Mesodermal cell (in vitro differentiated cells): Measurements from ENCODE around the gene GJC3. TPM values are rescaled to one million over a fixed set of nuclear protein-coding genes. Genes with fewer than 3 reads are reported as not detected.
"Not testable (repeated sequence)": the region's sequence is repeated elsewhere in the genome, so short reads cannot be mapped to it uniquely, and the experiment has no call there.

Source experiments
- H3K27ac ChIP-seq: 2 replicates; pipeline ENCODE4 v1.7.0; 2013; ENCODE audit warnings: mild to moderate bottlenecking, low read depth, low read length, moderate library complexity; ENCODE audit not compliant: severe bottlenecking
- H3K36me3 ChIP-seq: 2 replicates; pipeline ENCODE4 v1.7.1; 2013; ENCODE audit warnings: mild to moderate bottlenecking, low read length, moderate library complexity; ENCODE audit not compliant: control insufficient read depth, insufficient read depth
- H3K4me1 ChIP-seq: one replicate; pipeline ENCODE4 v1.7.1; 2013; ENCODE audit warnings: mild to moderate bottlenecking, low read length; ENCODE audit not compliant: insufficient read depth, control insufficient read depth, poor library complexity, severe bottlenecking
- H3K4me3 ChIP-seq: 2 replicates; pipeline ENCODE4 v1.7.0; 2013; ENCODE audit warnings: low read length, control low read depth, mild to moderate bottlenecking; ENCODE audit not compliant: insufficient read depth, poor library complexity, severe bottlenecking; ENCODE audit errors: extremely low read depth
- H3K9me3 ChIP-seq: 2 replicates; pipeline ENCODE4 v1.7.1; 2013; ENCODE audit warnings: mild to moderate bottlenecking, low read length, moderate library complexity; ENCODE audit not compliant: control insufficient read depth
- WGBS, 2 experiments: methylation state at CpG; one replicate each; pipeline ENCODE4 v1.1.5; 2013; ENCODE audit warnings: missing lambda C conversion rate in 2 of 2; ENCODE audit not compliant: insufficient coverage in 2 of 2; 5-methylcytosine and 5-hydroxymethylcytosine counted together
- polyA plus RNA-seq, 2 experiments: library from polyadenylated mRNA; stranded (reverse); fragments of 50-300 nt; gene quantifications; one replicate each; pipeline ENCODE4 v1.2.3, GENCODE V29; 2013

GJC3 gene, protein sequence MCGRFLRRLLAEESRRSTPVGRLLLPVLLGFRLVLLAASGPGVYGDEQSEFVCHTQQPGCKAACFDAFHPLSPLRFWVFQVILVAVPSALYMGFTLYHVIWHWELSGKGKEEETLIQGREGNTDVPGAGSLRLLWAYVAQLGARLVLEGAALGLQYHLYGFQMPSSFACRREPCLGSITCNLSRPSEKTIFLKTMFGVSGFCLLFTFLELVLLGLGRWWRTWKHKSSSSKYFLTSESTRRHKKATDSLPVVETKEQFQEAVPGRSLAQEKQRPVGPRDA
- polyA plus RNA-seq (2013, experiment 1 of 2) = not detected
- 0.46 TPM for polyA plus RNA-seq (2013, experiment 2 of 2)

DNA sequence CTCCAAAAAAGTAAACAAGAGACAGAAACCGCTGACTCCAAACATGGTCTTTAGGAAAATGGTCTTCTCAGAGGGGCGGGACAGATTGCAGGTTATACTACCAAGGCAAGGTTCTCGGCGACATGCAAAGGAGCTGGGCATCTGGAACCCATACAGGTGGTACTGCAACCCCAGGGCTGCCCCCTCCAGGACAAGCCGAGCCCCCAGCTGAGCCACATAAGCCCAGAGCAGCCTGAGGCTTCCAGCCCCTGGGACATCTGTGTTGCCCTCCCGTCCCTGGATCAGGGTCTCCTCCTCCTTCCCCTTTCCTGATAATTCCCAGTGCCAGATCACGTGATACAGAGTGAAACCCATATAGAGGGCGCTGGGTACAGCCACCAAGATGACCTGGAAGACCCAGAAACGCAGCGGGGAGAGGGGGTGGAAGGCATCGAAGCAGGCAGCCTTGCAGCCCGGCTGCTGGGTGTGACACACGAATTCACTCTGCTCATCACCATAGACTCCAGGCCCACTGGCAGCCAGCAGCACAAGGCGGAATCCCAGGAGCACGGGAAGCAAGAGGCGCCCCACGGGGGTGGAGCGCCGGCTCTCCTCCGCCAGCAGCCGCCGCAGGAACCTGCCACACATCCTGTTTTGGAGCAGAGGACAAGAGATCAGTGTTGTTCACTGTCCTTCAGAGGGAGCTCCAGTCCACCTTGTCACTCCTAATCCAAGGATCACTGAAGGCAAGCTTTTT, at the start of gene GJC3:
Gene GJC3, minus strand, starts transcription at position 627 of the 736 bp plus-strand sequence. Its CDS starts 0 bp downstream, at position 627.
- peak within 1 kb of the TSS; percentile 16 for H3K4me3 ChIP-seq
- 24 to 29% methylated on average over 14 to 17 of the region's 22 CpGs for WGBS, 2 experiments
- H3K9me3 ChIP-seq = no peaks in the 10 kb centered on the region
- no peak within 1 kb of the TSS for H3K27ac ChIP-seq
- H3K36me3 ChIP-seq = no peaks in the 10 kb centered on the region
- H3K4me1 ChIP-seq = no peaks in the 10 kb centered on the region

DNA sequence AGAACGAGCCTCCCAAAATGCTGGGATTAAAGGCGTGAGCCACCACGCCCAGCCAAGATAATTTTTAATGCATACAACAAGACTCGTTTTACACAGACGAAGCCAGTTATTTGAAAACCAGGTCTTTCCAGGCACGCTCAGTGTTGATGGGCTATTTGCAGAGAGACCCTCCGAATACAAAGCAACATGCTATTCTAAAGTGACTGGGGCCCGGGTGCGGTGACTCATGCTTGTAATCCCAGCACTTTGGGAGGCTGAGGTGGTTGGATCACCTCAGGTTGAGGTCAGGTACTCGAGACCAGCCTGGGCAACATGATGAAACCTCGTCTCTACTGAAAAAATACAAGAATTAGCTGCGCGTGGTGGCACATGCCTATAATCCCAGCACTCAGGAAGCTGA, 47.2 kb upstream of the GJC3 start:
- 81 to 84% methylated on average over 11 to 13 of the region's 13 CpGs for WGBS, 2 experiments
- Histone ChIP-seq H3K27ac (no peak overlapping the region), H3K4me3 (no peak overlapping the region), H3K9me3 (no peaks in the 10 kb centered on the region), H3K36me3 (no peaks in the 10 kb centered on the region), H3K4me1 (no peaks in the 10 kb centered on the region)

DNA sequence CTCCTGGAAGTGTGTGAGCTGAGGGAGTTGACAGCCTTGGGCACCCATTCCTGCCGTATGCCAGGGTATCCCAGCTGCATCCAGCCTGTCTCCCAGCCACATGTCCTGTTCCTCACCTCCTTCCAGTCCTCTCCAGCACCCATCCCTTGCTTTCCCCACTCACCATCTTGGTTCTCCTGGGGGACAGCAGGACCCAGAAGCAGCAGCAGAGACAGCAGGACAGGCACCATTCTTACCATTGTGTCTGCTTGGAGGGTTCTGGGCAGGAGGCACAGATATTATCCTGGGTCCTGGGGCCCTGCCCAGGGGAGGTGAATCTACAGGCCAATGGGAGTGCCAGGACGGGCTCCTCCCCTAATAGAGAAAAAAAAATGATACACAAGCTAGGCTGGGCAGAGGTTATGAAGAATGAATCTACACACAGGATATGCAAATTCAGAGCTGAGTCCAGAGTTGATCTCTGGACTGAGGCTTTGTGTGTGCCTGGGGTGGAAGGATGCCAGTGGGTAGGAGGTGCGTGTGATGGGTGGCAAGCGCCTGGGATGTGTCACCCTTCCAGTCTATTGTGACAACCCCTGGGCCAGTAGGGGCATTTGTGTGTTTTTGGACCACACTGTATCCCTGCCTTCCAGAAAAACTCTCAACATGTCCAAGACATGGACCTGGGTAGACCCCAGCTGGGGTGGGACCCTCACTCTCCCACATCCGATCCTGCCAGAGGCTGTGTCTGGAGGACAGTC, 46.5 kb upstream of the GJC3 start, which contains the start of gene AZGP1:
Gene AZGP1, minus strand, starts transcription at position 250 of the 740 bp plus-strand sequence. Its CDS starts 11 bp downstream, at position 239.
- no peaks in the 10 kb centered on the region for H3K9me3 ChIP-seq
- no peaks in the 10 kb centered on the region for H3K4me1 ChIP-seq
- no peaks in the 10 kb centered on the region for H3K36me3 ChIP-seq
- no peak within 1 kb of the TSS for H3K4me3 ChIP-seq
- H3K27ac ChIP-seq = no peak within 1 kb of the TSS
- WGBS, 2 experiments = 64 to 86% methylated on average over 2 to 5 of the region's 5 CpGs

DNA sequence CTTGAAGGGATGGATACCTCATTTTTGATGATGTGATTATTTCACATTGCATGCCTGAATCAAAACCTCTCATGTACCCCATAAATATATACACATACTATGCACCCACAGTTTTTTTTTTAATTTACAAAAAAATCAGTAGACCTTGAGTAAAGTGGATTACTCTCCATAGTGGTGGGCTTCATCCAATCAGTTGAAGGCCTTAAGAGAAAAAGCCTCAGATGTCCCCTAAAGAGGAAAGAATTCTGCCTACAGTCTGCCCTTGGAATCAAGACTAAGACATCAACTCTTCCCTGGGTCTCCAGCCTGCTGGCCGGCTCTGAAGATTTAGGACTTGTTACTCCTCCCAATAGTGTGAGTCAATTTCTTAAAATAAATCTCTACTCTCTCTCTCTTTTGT, 45.3 kb upstream of the GJC3 start:
- no CpG with 5 or more reads among the region's 1 CpG for WGBS, 2 experiments
- Histone ChIP-seq H3K9me3 (no peaks in the 10 kb centered on the region), H3K4me1 (no peaks in the 10 kb centered on the region), H3K27ac (no peak overlapping the region), H3K36me3 (no peaks in the 10 kb centered on the region), H3K4me3 (no peak overlapping the region)

DNA sequence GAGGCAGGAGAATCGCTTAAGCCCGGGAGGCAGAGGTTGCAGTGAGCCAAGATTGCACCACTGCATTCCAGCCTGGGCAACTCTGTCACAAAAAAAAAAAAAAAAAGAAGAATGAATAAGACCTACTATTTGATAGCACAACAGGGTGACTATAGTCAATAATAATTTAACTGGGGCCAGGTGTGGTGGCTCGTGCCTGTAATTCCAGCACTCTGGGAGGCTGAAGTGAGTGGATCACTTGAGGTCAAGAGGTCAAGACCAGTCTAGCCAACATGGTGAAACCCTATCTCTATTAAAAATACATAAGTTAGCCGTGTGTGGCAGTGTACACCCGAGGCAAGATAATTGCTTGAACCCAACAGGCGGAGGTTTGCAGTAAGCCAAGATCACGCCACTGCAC, 44.4 kb upstream of the GJC3 start:
- H3K4me3 ChIP-seq, H3K9me3 ChIP-seq, H3K4me1 ChIP-seq, H3K27ac ChIP-seq, H3K36me3 ChIP-seq: not testable (repeated sequence)
- 83 to 100% methylated on average over 1 to 2 of the region's 7 CpGs for WGBS, 2 experiments

DNA sequence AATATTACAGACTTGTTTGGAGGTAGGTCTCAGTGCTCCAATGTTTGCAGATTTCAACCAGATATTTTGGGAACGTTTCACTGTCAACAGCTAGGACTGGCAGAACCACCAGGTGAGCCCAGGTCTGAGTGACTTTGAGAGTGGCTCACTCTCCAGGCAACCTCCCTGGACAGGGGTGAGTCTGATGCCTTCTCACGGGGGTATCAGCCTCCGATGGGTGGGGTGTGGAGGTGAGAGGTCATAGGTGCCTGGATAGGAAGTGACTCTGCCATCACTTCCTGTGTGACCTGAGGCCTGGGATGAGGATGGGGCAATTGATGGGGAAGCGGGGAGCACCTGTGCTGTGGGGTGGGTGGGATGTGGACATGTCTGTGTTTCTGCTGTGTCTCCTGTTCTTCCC, 41.8 kb upstream of the GJC3 start:
- Histone ChIP-seq H3K36me3 (no peaks in the 10 kb centered on the region), H3K4me1 (no peaks in the 10 kb centered on the region), H3K4me3 (no peak overlapping the region), H3K27ac (no peak overlapping the region), H3K9me3 (no peaks in the 10 kb centered on the region)
- WGBS, 2 experiments = 64 to 87% methylated on average over 3 of the region's 4 CpGs

DNA sequence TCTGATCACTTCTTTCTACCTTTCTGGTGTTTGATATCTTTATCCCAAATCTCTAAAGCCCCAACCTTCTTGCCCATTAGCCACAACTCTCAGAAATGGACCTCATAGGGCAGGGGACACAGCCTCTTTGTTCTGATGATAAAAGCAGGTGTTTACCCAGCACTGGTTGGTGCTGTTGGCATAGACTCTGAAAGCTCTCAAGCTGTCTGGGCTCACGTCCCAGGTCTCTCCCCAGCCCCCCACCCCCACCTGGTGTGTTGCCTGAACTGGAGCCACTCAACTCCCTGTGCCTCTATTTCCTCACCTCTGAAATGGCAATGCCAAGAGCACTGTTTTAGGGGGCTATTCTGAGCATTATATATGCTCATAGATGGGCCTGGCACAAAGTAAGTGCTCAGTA, 40.4 kb upstream of the GJC3 start:
- H3K4me3 ChIP-seq, H3K27ac ChIP-seq, H3K36me3 ChIP-seq, H3K4me1 ChIP-seq, H3K9me3 ChIP-seq: not testable (repeated sequence)
- WGBS, 2 experiments = 38% methylated on average over 1 of the region's 1 CpG; no CpG with 5 or more reads in 1 of the 2 experiments

DNA sequence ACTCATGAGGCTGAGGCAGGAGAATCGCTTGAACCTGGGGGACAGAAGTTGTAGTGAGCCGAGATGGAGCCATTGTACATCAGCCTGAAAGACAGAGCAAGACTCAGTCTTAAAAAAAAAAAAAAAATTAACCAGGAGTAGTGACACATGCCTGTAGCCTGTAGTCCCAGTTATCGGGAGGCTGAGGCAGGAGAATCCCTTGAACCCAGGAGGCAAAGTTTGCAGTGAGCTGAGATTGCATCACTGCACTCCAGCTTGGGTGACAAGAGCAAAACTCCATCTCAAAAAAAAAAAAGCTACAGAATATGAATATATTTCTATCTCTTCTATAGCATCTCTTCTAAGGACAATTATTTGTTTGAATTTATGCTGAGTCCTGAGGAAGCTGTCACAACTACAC, 39.9 kb upstream of the GJC3 start:
- H3K9me3 ChIP-seq = no peaks in the 10 kb centered on the region
- no peak overlapping the region for H3K4me3 ChIP-seq
- no peaks in the 10 kb centered on the region for H3K4me1 ChIP-seq
- H3K27ac ChIP-seq = no peak overlapping the region
- 79 to 82% methylated on average over 2 to 3 of the region's 3 CpGs for WGBS, 2 experiments
- no peaks in the 10 kb centered on the region for H3K36me3 ChIP-seq

DNA sequence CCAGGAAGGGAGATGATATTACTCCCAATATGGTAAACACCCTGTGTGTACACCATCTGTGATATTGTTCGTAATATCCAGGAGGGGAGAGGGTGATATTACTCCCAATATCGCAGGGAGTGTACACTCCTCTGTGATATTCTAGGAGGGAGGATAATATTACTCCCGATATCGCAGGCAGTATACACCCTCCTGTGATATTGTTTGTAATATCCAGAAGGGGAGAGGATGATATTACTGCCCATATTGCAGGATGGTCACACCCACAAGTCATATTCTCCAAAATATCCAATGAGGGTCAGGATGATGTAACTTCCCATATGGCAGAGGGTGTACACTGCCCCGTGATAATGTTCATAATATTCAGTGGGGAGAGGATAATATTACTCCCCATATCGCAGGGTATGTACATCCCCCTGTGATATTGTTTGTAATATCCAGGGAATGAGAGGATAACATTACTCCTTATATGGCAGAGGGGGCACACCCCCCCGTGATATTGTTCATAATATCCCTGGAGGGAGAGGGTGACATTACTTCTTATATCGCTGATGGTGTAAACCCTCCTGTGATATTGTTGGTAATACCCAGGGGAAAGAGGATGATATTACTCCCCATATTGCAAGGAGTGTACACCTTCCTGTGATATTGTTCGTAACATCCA, 29.3 kb upstream of the GJC3 start:
- Histone ChIP-seq H3K4me1 (no peaks in the 10 kb centered on the region), H3K36me3 (no peaks in the 10 kb centered on the region), H3K4me3 (no peak overlapping the region), H3K27ac (no peak overlapping the region), H3K9me3 (no peaks in the 10 kb centered on the region)
- WGBS, 2 experiments = 80 to 96% methylated on average over 2 to 4 of the region's 9 CpGs

DNA sequence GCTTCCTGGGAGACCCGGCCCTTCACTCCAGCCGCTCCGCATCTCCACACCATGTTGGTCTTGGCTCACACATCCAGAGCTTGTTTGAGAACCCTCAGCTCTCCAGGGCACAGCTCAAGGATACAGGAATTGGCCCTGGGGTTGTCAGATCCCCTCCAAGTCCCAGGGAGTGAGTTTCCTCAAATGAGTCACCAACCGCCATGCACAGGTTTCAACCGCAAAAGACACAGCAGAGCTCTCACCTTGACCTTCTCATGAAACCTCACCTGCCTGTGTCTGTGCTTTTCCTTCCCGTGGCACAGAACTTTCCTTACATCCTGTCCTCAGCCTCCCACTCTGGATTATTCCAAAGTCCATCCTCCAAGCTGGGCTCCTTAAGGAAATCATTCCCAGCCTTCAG, 25.8 kb upstream of the GJC3 start:
- no peaks in the 10 kb centered on the region for H3K36me3 ChIP-seq
- 85 to 94% methylated on average over 5 to 6 of the region's 6 CpGs for WGBS, 2 experiments
- H3K4me1 ChIP-seq = no peaks in the 10 kb centered on the region
- no peak overlapping the region for H3K27ac ChIP-seq
- H3K4me3 ChIP-seq = no peak overlapping the region
- peaks cover 11% of the 10 kb centered on the region for H3K9me3 ChIP-seq
